Peyer's patch (tissue), 4 donors: ENCODE data around the gene PRIMA1. TPM values are rescaled to one million over a fixed set of nuclear protein-coding genes. Genes with fewer than 3 reads are reported as not detected.

Source experiments
- DNase-seq, 3 donors: peaks; one replicate each; pipeline ENCODE4 v3.0.0-alpha.2; 2017 to 2019
- H3K27ac ChIP-seq, 4 donors: fragments of 200-600 bp; sonication (generic); one replicate each; pipeline ENCODE4 v1.5.1; 2016 to 2019
- H3K27me3 ChIP-seq, 2 donors: fragments of 200-600 bp; sonication (generic); one replicate each; pipeline ENCODE4 v1.5.1; 2019
- H3K36me3 ChIP-seq, 3 donors: fragments of 200-600 bp; sonication (generic); one replicate each; pipeline ENCODE4 v1.5.1; 2016 to 2019
- H3K4me1 ChIP-seq, 4 donors: fragments of 200-600 bp; sonication (generic); one replicate each; pipeline ENCODE4 v1.5.1; 2016 to 2019
- H3K4me3 ChIP-seq, 4 donors: fragments of 200-600 bp; sonication (generic); 1 replicate in 3 of 4; 2 replicates in 1 of 4; pipeline ENCODE4 v1.5.1; 2016 to 2019; ENCODE audit warnings: mild to moderate bottlenecking in 1 of 4
- H3K9me3 ChIP-seq, 4 donors: fragments of 200-600 bp; sonication (generic); one replicate each; pipeline ENCODE4 v1.5.1; 2016 to 2019; ENCODE audit warnings: mild to moderate bottlenecking in 1 of 4
- POLR2A ChIP-seq, 2 donors: fragments of 450-650 bp; IDR thresholded peaks; one replicate each; pipeline ENCODE4 v1.5.1; 2017; ENCODE audit warnings: antibody characterized with exemption in 2 of 2, mild to moderate bottlenecking in 2 of 2, moderate library complexity in 2 of 2
- total RNA-seq, 4 donors: library from RNA; depleted of rRNA; stranded (reverse); fragments of >200 nt; gene quantifications; one replicate each; pipeline ENCODE4 v1.1.0, GENCODE V29; 2016
- TF ChIP-seq, protein P1 (sequence below), 6 experiments: fragments of 450-650 bp in 4 of 6; fragments of 200-600 bp in 2 of 6; sonication (generic) in 1 of 6; IDR thresholded peaks; one replicate each; pipeline ENCODE4 v1.5.1; 2017 to 2019; ENCODE audit warnings: antibody characterized with exemption in 6 of 6, mild to moderate bottlenecking in 3 of 6, moderate library complexity in 1 of 6

The PRIMA1 gene
- total RNA-seq, 4 donors from 2014 or later: 1.2 to 5.1 (median 3.0) TPM

DNA sequence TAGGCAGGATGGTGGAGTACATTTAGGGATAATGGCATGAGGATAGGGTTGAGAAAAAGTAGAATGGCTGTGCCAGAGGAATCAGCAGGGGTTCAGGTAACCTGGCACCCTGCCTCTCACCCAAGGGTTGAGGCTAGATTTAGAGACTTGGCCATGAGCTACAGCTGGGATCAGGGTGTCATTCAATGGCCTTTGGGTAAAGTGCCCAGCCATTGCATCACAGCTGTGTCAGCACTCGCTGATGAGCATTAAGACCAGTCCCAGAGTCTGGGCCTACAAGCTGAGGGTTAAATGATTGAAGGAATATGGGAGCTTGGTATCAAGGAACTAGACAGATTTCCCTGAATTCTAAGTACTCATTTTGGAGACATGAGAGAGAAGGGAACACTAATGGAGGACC is 113.9 kb downstream of the PRIMA1 start:
- Histone ChIP-seq H3K4me1 (no peaks in the 10 kb centered on the region), H3K27ac (no peak overlapping the region), H3K9me3 (no peaks in the 10 kb centered on the region), H3K4me3 (no peak overlapping the region), H3K36me3 (no peaks in the 10 kb centered on the region), H3K27me3 (no peaks in the 10 kb centered on the region)
- TF ChIP-seq, protein P1, sequence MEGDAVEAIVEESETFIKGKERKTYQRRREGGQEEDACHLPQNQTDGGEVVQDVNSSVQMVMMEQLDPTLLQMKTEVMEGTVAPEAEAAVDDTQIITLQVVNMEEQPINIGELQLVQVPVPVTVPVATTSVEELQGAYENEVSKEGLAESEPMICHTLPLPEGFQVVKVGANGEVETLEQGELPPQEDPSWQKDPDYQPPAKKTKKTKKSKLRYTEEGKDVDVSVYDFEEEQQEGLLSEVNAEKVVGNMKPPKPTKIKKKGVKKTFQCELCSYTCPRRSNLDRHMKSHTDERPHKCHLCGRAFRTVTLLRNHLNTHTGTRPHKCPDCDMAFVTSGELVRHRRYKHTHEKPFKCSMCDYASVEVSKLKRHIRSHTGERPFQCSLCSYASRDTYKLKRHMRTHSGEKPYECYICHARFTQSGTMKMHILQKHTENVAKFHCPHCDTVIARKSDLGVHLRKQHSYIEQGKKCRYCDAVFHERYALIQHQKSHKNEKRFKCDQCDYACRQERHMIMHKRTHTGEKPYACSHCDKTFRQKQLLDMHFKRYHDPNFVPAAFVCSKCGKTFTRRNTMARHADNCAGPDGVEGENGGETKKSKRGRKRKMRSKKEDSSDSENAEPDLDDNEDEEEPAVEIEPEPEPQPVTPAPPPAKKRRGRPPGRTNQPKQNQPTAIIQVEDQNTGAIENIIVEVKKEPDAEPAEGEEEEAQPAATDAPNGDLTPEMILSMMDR (IDR thresholded peaks at IDR 0.05): no peak
- no peak for TF ChIP-seq POLR2A (IDR thresholded peaks at IDR 0.05)
- no peak for DNase-seq

DNA sequence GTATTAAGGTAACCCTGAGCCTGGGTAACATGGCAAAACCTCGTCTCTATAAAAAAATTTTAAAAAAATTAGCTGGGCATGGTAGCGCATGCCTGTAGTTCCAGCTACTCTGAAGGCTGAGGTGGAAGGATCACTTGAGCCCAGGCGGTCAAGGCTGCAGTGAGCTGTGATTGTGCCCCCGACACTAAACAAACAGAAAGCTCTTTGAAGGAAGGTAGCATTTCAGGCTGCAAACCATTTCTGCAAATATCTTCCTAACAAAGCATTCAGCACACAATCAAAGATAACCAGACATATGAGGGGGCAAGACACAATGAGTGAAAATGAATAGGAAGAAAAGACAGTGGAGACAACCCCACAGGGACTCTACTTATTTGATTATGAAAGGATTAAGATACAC is 118.7 kb downstream of the PRIMA1 start:
- Histone ChIP-seq H3K4me1 (no peaks in the 10 kb centered on the region), H3K36me3 (no peaks in the 10 kb centered on the region), H3K9me3 (peaks cover 0 to 2% (median 0%) of the 10 kb centered on the region in 4 donors), H3K27ac (no peak overlapping the region), H3K4me3 (no peak overlapping the region), H3K27me3 (no peaks in the 10 kb centered on the region)
- TF ChIP-seq POLR2A (IDR thresholded peaks at IDR 0.05): no peak
- TF ChIP-seq, protein P1 (IDR thresholded peaks at IDR 0.05): no peak
- no peak for DNase-seq

Other genes starting within 250 kb of the PRIMA1 start
- not detected for gene FAM181A, start 138.9 kb upstream of the PRIMA1 start, total RNA-seq
- 10 to 100 TPM in 1 of 4 donors, 1 to 10 TPM in 3; 3.2 to 32.2 (median 5.4) TPM for gene ASB2, start 188.1 kb upstream of the PRIMA1 start, total RNA-seq
- gene CCDC197, start 208.8 kb upstream of the PRIMA1 start, total RNA-seq: not detected
- 1 to 10 TPM in 3 of 4 donors, not detected in 1; 3.4 to 4.9 (median 3.6) TPM for gene OTUB2, start 237.9 kb upstream of the PRIMA1 start, total RNA-seq